ENCODE results near the gene TMEM52B.

GRCh38 chr12:10158406-10158805 is 20.4 kb upstream of the TMEM52B start:
- TF ChIP-seq CTCF (IDR thresholded peaks at IDR 0.05; ENCODE audit: low read depth, low read length, missing input control), result no peak
- TF ChIP-seq JUND (IDR thresholded peaks at IDR 0.05), result no peak
